HG02885 (cell line): ENCODE data around the gene ESRRB.

Experiments used
- ATAC-seq: cut with Tn5 transposase; IDR thresholded peaks from one replicate; pipeline ENCODE4 v1.9.1; 2021; ENCODE audit warnings: mild to moderate bottlenecking; ENCODE audit not compliant: unreplicated experiment, poor library complexity

Gene ESRRB

DNA sequence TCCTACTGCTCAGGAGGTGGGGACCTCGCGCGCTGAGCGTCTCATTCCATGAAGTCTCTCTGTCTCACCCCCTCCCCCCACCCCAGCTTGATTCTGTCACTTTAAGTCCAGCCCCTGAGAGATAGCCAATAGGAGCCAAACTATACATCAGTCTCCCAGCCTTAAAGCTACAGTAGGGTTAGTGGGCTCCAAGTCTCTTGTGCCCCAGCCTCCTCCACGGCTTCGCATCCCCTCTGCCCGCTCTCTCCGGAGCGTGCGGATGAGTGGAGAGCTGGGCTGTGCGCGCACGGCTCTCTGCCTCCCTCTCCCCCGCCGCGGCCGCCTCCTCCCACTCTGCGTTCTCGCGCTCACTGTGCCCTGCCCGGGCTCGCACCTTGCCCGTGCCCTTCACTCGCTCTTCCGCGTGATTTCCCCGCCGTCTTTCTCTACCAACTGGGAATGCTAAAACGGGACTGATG is at the start of gene ESRRB:
Gene ESRRB (plus strand): TSS at position 191 of the 458 bp plus-strand sequence. CDS start 265 bp downstream, at position 456.
- ATAC-seq = no peak

DNA sequence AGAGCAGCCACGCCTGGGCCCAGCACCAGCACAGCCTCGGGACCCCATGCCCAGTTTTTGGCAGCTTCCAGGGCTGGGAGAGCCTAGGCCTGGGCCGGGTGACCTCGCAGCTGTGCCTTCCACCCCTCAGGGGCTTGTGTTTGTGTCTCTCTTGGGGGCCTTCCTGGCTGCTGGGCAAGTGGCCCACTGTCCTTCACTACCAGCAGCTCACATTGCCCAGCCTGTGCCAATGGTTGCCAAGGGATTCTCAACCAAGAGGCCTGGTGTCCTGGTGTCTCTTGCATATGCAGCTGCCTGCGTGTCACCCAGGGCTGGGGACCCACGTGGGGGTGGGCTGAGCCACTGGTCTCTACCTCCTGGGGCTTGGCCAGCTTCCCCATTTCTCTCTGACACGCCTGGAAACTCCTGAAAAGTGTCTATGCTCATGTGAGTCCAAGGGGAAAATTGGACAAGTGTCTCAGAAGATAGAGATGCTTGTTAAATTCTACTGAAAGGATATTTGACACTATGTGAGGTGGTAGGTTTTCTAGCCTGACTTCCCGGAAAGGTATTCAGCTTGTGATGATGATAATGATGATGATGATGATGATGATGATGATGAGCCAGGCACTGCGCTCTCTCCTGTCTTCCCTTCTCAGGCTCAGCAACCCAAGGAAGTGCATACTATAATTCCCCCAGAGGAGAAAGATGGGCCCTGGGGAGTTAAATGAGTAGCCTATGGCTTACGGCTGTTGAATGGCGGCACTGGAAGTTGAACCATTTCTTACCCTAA is 48.8 kb upstream of the ESRRB start:
- no peak for ATAC-seq

- no peak for ATAC-seq
Measured at GRCh38 chr14:76328457-76329137, 47.3 kb upstream of the ESRRB start.

GRCh38 chr14:76329154-76329928 is 46.6 kb upstream of the ESRRB start:
- no peak for ATAC-seq

DNA sequence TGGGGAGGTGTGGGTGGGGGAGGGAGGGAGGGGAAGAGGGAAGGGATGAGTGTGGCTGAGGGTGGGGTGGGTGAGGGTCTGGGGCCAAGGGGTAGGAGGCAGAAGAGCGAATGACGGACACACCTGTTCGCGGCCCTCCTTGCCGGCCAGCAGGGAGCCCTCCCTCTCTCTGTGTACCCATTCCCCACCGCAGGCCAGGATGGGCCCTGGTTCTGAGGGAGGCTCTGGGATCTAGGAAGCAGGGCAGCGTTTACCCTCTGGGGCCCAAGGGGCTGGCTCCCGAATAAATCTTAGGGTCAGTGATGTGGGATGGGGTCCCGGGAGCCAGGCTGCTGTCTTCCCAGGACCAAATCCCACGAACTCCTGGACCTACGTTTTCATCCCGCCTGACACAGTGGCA is 46.0 kb upstream of the ESRRB start:
- no peak for ATAC-seq

DNA sequence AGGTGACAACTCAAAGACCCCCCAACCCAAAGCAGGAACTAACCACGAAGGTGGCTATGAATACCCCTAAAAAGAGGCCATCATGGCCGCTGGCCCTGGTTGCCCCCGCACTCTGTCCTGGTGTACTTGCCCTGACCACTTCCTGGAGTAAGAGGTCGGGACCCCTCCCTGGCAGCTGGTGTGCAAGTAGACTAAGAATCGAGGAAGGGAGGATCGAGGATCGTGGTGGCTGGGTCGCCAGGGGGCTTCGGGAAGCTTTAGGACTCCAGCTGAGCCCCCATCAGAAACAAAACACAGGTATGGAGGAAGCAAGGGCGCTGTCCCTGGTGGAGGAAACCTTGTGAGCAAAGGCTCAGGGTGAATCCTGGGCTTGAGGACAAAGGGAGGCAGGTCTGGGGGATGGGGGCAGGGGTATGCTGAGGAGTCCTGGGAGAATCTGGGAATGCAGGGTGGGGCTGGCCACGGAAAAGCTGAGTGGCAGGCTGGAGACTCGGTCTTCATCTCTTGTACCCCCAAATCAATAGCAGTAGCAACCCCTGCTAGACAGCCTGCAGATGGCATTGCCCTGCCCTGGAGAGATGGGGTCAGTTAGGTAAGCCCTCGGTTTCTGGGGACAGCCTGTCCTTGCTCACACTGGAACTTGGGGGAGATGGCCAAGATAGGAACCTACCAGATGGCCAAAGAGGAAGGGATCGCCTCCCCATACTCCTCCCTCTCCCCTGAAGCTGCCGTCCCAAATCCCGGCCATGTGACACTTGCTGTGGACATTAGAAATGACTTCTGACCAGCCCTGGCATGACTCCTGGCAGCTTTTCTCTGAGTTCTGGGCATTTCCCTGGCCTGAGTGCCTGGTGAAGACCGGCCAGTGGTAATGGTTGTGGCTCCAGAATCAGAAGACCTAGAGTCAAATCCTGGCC is 45.3 kb upstream of the ESRRB start:
- ATAC-seq = no peak

DNA sequence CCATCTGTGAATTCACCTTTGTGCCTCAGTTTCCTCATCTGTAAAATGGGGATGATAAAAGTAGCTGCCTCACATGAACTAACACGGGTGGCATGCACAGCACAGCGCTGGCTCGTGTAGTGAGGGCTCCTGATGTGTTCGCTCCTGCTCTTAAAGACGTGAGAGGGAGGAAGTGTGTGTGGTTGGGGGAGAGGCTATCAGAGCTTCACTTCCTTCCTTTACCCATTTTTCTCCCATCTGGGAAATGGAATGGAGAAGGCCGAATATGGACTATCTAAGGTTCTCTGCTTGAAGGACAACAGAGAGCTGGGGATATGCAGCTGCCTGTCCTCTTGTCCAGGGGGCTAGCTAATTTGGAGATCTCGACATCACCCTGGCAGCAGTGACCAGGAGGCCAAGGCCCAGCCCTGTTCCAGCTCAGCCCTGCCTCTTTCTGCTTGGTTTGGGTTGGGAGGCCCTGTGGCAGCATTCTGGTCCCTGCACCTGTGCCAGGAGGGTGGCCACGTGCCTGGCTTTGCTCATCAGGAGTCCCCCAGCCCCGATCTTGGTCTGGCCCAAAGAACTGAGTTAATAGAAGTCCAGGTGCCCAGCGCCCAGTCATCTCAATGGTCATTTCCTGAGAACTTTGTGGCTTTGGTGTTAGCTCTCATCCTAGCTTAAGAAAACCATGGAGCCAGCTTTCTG is 44.5 kb upstream of the ESRRB start:
- no peak for ATAC-seq

- ATAC-seq = no peak
Measured at GRCh38 chr14:76333664-76334063, 42.3 kb upstream of the ESRRB start.

DNA sequence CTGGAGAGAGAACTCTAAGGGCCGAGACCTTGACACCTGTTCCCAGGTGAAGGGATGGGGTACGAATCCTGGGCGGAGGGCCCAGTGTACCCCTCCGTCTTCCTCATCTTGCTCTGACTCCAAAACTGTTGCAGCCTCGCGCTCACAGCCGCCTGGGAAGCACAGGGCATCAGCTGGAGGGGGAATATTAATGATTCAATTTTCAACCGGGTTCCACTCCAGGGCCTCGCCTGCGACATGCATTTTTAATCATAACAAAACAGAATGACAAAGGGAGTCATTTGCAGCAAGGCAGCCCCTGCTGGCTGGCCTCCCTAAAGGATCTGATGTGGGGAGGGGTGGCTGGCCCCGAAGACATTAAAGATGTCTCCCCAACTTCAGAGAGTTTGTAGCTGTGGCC is 41.6 kb upstream of the ESRRB start:
- no peak for ATAC-seq

GRCh38 chr14:76336876-76337275 is 39.1 kb upstream of the ESRRB start:
- no peak for ATAC-seq

- ATAC-seq = no peak
Measured at GRCh38 chr14:76337635-76338545, 38.0 kb upstream of the ESRRB start.

DNA sequence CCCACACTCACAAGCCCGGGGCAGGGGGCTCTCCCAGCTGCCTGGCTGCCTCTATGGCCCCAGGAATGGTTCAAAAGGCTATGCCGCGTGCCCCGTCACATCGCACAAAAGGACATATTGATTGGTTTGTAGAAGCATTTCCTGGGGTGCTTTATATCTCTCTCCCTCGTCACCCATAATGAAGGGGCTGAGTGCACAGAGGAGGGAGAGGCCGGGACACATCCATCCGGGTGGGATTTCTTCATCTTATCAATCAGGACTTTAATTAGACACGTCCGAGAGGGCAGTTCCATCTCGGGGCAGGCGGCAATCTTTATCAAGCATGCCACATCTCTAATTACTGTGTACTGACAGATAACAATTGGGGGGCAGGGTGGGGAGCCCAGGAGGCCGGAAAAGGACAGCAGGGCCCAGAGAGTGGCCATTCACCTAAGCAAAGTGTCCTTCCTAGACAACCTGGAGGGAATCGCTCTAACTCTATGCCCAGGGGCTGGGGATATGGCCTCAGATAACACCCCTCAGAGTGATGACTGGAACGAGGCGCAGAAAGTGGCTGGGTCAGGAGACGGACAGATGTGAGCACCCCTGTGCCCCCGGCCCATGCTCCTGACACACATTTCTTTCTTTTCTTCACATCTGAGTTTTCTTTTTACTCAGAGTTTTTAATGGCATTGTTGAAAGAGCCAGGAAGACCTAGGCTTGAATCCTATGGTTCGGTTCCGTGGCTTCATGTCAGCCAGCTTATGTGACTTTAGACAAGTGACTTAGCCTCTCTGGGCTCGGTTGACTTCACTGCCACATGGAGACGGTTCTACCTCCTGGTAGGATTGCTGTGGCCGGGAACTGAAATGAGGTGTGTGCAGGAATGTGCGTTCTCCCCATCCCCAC is 36.0 kb upstream of the ESRRB start:
- no peak for ATAC-seq

DNA sequence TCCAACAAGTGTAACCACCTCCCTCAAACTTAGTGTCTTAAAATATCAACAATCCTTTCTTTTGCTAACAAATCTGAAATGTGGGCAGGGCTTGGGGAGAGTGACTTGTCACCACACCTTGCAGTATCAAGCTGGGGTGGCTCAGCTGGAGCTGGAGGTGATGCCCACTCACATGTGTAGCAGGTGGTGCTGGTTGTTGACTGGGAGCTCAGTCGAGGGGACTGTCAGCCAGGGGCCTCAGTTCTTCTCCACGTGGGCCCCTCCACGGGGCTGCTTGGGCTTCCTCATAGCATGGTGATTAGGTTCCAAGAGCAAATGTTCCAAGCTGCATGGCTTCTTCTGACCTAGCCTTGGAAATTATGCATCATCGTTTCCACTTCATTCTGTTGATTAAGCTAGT is 32.6 kb upstream of the ESRRB start:
- ATAC-seq = no peak

DNA sequence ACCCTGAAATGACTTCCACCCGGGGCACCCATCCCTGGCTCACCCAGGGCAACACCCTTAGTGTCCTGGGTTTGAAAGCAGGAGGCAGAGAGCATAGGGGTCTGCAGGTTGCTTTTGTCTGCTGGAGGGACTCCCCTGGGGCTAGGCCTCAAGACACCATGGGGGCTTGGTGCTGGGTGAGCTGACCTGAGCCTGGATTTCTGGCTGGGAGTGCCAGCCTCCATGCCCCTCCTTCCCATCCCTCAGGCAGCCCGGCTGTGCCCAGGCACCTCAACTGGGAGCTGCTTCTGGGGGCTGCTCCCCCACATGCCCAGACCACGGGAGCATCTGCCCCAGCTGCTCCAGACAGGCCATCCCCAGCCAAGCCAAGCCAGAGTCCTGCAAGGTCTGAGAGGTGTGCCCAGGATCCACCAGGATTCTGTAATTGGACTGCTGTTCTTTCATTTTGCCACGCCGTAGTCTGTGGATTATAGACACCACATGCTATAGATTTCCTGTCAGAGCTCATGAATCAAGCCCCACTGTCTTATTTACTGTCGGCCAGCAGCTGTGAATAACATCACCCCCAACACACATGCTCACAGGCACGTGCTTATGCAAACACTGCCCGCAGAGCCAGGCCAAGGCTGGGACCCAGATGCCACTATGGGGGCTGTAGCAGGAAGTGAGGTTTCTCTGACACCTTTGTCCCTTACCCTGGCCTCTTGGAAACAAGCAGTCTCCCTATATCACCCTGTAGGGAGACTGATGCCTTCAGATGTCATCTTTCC is 29.4 kb upstream of the ESRRB start:
- no peak for ATAC-seq

DNA sequence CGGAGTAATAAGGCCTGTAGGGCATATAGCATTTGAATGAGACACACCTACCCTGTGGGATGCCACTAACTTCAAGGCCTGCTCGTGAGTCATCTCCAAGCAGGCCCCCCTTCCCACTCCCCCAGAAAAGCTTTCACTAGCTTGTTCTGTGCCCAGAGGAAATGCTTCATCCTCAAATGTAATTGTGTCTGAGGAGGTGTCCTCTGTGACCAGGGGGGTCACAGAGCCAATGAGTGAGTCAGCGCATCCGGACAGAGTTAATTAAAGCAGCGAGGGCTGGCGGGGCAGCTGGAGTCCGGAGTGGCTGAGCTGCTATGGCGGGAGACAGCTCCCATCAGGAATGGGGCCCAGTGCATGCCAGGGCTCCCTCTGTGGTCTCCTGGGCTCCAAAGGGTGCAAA is 27.0 kb upstream of the ESRRB start:
- ATAC-seq = no peak

GRCh38 chr14:76349993-76350392 is 25.9 kb upstream of the ESRRB start:
- no peak for ATAC-seq

- ATAC-seq = no peak
Measured at GRCh38 chr14:76350671-76351070, 25.3 kb upstream of the ESRRB start.
